Transverse colon (tissue), 3 donors: ENCODE data around the gene BIRC7.

Experiments used
- EP300 ChIP-seq: sonication (generic); formaldehyde crosslinking; IDR thresholded peaks from one replicate; pipeline ENCODE4 v1.6.1; 2017; ENCODE audit warnings: antibody characterized with exemption, low read depth
- POLR2A ChIP-seq: fragments of 450-650 bp; IDR thresholded peaks from one replicate; pipeline ENCODE4 v1.6.1; 2016; ENCODE audit warnings: antibody characterized with exemption, mild to moderate bottlenecking, moderate library complexity
- TF ChIP-seq, protein P1 (sequence below), 5 experiments: fragments of 200-600 bp in 3 of 5; fragments of 450-650 bp in 2 of 5; sonication (generic) in 3 of 5; IDR thresholded peaks; 1 replicate in 2 of 5; 2 replicates in 3 of 5; pipeline ENCODE4 v1.5.1; 2016 to 2017; ENCODE audit warnings: antibody characterized with exemption in 5 of 5, inconsistent platforms in 3 of 5, mild to moderate bottlenecking in 2 of 5, moderate library complexity in 1 of 5

DNA sequence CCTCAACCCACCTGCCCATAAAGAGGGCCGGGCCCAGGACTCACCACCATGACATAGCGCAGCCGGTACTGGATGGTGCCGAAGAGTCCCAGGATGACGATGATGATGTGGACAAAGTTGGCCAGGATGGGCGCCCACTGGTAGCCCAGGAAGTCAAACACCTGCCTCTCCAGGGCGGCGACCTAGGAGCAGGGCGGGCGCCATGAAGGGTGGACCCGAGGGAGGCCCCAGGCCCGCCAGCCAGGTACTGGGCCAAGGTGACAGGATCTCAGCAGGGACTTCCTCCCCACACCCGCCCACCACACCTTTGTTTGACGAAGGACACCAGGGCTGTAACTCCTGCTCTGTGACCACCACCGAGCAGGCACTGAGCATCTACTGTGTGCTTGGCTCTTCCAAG lies 14.2 kb downstream of the BIRC7 start:
- TF ChIP-seq, protein P1, sequence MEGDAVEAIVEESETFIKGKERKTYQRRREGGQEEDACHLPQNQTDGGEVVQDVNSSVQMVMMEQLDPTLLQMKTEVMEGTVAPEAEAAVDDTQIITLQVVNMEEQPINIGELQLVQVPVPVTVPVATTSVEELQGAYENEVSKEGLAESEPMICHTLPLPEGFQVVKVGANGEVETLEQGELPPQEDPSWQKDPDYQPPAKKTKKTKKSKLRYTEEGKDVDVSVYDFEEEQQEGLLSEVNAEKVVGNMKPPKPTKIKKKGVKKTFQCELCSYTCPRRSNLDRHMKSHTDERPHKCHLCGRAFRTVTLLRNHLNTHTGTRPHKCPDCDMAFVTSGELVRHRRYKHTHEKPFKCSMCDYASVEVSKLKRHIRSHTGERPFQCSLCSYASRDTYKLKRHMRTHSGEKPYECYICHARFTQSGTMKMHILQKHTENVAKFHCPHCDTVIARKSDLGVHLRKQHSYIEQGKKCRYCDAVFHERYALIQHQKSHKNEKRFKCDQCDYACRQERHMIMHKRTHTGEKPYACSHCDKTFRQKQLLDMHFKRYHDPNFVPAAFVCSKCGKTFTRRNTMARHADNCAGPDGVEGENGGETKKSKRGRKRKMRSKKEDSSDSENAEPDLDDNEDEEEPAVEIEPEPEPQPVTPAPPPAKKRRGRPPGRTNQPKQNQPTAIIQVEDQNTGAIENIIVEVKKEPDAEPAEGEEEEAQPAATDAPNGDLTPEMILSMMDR (IDR thresholded peaks at IDR 0.05): no peak
- TF ChIP-seq POLR2A: no peak
- TF ChIP-seq EP300: no peak
